Astrocyte (in vitro differentiated cells and primary cell): ENCODE results near the gene SLC1A7. TPM values are rescaled to one million over a fixed set of nuclear protein-coding genes. Genes with fewer than 3 reads are reported as not detected.

Experiments
- DNase-seq: peaks from one replicate; pipeline ENCODE4 v3.0.0-alpha.2; 2010; ENCODE audit warnings: low read depth
- FAIRE-seq: peaks from 2 replicates; lab custom pipeline; 2011; peaks lifted over from hg19 to GRCh38; lab: Jason Lieb, UNC
- H2AFZ ChIP-seq: 2 replicates; pipeline ENCODE4 v1.6.0; 2012; ENCODE audit warnings: low read depth, low read length, inconsistent platforms
- H3K27ac ChIP-seq: 2 replicates; pipeline ENCODE4 v1.5.1; 2011; ENCODE audit warnings: low read depth, low read length, inconsistent platforms
- H3K27me3 ChIP-seq: 2 replicates; pipeline ENCODE4 v1.6.0; 2011; ENCODE audit warnings: low read length, inconsistent platforms; ENCODE audit not compliant: insufficient read depth
- H3K36me3 ChIP-seq: 2 replicates; pipeline ENCODE4 v1.5.1; 2011; ENCODE audit warnings: low read length, inconsistent platforms; ENCODE audit not compliant: insufficient read depth
- H3K4me1 ChIP-seq: 2 replicates; pipeline ENCODE4 v1.5.1; 2011; ENCODE audit warnings: low read length, inconsistent platforms; ENCODE audit not compliant: insufficient read depth
- H3K4me2 ChIP-seq: 2 replicates; pipeline ENCODE4 v1.6.0; 2012; ENCODE audit warnings: low read length, inconsistent platforms
- H3K4me3 ChIP-seq: 2 replicates; pipeline ENCODE4 v1.5.1; 2011; ENCODE audit warnings: low read depth, mild to moderate bottlenecking, low read length, inconsistent platforms; ENCODE audit not compliant: insufficient read depth
- H3K79me2 ChIP-seq: 2 replicates; pipeline ENCODE4 v1.6.0; 2012; ENCODE audit warnings: mild to moderate bottlenecking, low read length, inconsistent platforms; ENCODE audit not compliant: insufficient read depth
- H3K9ac ChIP-seq: 2 replicates; pipeline ENCODE4 v1.6.0; 2012; ENCODE audit warnings: mild to moderate bottlenecking, low read length, inconsistent platforms
- H3K9me3 ChIP-seq: 2 replicates; pipeline ENCODE4 v1.5.1; 2012; ENCODE audit warnings: low read depth, mild to moderate bottlenecking, low read length, inconsistent platforms; ENCODE audit not compliant: insufficient read depth
- H4K20me1 ChIP-seq: 2 replicates; pipeline ENCODE4 v1.6.0; 2012; ENCODE audit warnings: low read length, inconsistent platforms; ENCODE audit not compliant: insufficient read depth
- H3K27ac Mint-ChIP-seq: one replicate; pipeline ENCODE4 v1.8.0; 2021; ENCODE audit warnings: mild to moderate bottlenecking, mixed read lengths; ENCODE audit not compliant: unreplicated experiment
- H3K27me3 Mint-ChIP-seq: one replicate; pipeline ENCODE4 v1.8.0; 2021; ENCODE audit warnings: low read depth, mixed read lengths; ENCODE audit not compliant: unreplicated experiment
- H3K36me3 Mint-ChIP-seq: one replicate; pipeline ENCODE4 v1.8.0; 2021; ENCODE audit warnings: low read depth, mixed read lengths; ENCODE audit not compliant: unreplicated experiment
- H3K4me1 Mint-ChIP-seq: one replicate; pipeline ENCODE4 v1.8.0; 2021; ENCODE audit warnings: low read depth, mixed read lengths; ENCODE audit not compliant: unreplicated experiment
- H3K4me3 Mint-ChIP-seq: one replicate; pipeline ENCODE4 v1.8.0; 2021; ENCODE audit warnings: mild to moderate bottlenecking, moderate library complexity, mixed read lengths; ENCODE audit not compliant: unreplicated experiment
- H3K9me3 Mint-ChIP-seq: one replicate; pipeline ENCODE4 v1.8.0; 2021; ENCODE audit warnings: mild to moderate bottlenecking, mixed read lengths; ENCODE audit not compliant: unreplicated experiment
- EZH2 ChIP-seq: IDR thresholded peaks from 2 replicates; pipeline ENCODE4 v1.6.1; 2012; ENCODE audit warnings: mild to moderate bottlenecking, low read length, inconsistent platforms; ENCODE audit not compliant: insufficient read depth
- total RNA-seq: library from RNA; stranded (reverse); gene quantifications from 2 replicates; pipeline ENCODE4 v1.2.1, GENCODE V29; 2021
- TF ChIP-seq, protein P1 (sequence below): IDR thresholded peaks from 2 replicates; pipeline ENCODE4 v1.5.1; 2011; ENCODE audit warnings: low read depth, mild to moderate bottlenecking, inconsistent platforms, low read length, moderate library complexity; ENCODE audit not compliant: insufficient read depth

Gene SLC1A7
- total RNA-seq, 1 donor from 2014 or later, result not detected

DNA sequence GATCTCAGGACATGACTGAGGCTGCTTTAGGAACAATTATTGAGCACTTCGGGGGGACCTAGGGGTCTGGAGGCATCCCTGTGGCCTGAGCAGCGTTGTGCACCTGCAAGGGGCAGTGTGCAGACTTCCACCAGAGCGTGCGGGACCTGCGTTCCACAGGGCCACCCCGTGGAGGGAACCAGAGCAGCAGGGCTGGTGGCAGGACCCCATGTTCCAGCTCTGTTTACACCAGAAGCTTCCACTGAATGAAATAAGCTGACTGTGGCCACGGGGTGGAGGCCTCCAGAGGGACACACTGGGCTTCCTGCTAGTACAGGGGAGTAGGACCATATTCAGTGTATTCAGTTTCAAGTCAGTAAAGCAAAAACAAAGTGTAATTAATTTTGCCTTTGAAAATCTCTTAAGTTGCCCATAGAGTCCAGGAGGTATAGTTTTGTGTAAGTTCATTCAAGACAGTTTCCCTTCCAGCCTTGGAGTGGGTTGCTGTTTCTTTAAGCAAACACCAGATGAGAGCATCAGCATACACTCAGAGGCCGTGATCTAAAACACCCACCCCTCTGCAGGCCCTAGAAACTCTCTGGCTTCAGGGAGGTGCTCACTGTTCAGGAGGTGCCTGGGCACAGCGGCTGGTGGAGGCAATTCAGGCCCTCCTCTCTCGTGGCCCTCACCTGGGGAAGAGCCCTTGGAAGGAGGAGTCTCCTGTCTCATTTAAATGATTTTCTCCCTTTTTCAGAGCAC, 16.6 kb downstream of the SLC1A7 start:
- no peak overlapping the region for H2AFZ ChIP-seq
- no peaks in the 10 kb centered on the region for H4K20me1 ChIP-seq
- H3K4me1 Mint-ChIP-seq, result peaks cover 32% of the 10 kb centered on the region

DNA sequence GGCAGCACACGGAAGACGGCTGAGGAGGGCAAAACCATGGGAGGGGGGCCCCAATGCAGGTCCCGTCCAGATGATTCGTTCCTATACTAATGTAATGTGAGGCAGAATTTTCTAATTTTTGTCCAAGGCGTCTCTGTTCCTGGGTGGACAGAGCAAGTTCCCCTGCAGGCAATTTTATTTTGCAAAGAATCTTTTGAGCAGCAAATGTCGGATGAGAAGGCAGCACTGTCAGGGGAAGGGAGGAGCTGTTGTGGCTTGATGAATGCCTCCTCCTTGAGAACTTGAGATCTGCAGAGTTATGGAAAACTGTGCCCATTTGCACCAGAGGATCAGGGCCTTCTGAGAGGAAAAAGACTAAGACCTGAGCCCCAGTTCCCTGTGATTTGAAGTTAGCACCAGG, 17.3 kb downstream of the SLC1A7 start:
- Histone ChIP-seq H3K27me3 (no peaks in the 10 kb centered on the region), H3K79me2 (no peaks in the 10 kb centered on the region), H3K4me2 (no peak overlapping the region), H4K20me1 (no peaks in the 10 kb centered on the region), H3K9me3 (no peaks in the 10 kb centered on the region), H3K36me3 (no peaks in the 10 kb centered on the region), H2AFZ (no peak overlapping the region), H3K27ac (no peak overlapping the region), H3K9ac (no peak overlapping the region), H3K4me1 (peaks cover 20% of the 10 kb centered on the region), H3K4me3 (no peak overlapping the region)
- Mint-ChIP-seq H3K4me1 (peaks cover 32% of the 10 kb centered on the region), H3K4me3 (no peak overlapping the region), H3K36me3 (no peaks in the 10 kb centered on the region), H3K27ac (no peak overlapping the region), H3K27me3 (peaks cover 16% of the 10 kb centered on the region), H3K9me3 (peaks cover 2% of the 10 kb centered on the region)
- DNase-seq (no peak), FAIRE-seq (no peak)
- TF ChIP-seq, protein P1, sequence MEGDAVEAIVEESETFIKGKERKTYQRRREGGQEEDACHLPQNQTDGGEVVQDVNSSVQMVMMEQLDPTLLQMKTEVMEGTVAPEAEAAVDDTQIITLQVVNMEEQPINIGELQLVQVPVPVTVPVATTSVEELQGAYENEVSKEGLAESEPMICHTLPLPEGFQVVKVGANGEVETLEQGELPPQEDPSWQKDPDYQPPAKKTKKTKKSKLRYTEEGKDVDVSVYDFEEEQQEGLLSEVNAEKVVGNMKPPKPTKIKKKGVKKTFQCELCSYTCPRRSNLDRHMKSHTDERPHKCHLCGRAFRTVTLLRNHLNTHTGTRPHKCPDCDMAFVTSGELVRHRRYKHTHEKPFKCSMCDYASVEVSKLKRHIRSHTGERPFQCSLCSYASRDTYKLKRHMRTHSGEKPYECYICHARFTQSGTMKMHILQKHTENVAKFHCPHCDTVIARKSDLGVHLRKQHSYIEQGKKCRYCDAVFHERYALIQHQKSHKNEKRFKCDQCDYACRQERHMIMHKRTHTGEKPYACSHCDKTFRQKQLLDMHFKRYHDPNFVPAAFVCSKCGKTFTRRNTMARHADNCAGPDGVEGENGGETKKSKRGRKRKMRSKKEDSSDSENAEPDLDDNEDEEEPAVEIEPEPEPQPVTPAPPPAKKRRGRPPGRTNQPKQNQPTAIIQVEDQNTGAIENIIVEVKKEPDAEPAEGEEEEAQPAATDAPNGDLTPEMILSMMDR, result no peak
- TF ChIP-seq EZH2, result no peak

More for the DNA sequence above, 16.6 kb downstream of the SLC1A7 start:
- Mint-ChIP-seq H3K4me3 (peak overlapping the region; percentile 37), H3K27ac (no peak overlapping the region), H3K9me3 (peaks cover 2% of the 10 kb centered on the region), H3K36me3 (no peaks in the 10 kb centered on the region), H3K27me3 (peaks cover 18% of the 10 kb centered on the region)
- Histone ChIP-seq H3K9me3 (no peaks in the 10 kb centered on the region), H3K36me3 (no peaks in the 10 kb centered on the region), H3K9ac (no peak overlapping the region), H3K27ac (no peak overlapping the region), H3K4me2 (no peak overlapping the region), H3K79me2 (no peaks in the 10 kb centered on the region), H3K4me3 (no peak overlapping the region), H3K27me3 (no peaks in the 10 kb centered on the region), H3K4me1 (peaks cover 20% of the 10 kb centered on the region)
- DNase-seq (no peak), FAIRE-seq (no peak)
- TF ChIP-seq, protein P1, result no peak
- no peak for TF ChIP-seq EZH2

DNA sequence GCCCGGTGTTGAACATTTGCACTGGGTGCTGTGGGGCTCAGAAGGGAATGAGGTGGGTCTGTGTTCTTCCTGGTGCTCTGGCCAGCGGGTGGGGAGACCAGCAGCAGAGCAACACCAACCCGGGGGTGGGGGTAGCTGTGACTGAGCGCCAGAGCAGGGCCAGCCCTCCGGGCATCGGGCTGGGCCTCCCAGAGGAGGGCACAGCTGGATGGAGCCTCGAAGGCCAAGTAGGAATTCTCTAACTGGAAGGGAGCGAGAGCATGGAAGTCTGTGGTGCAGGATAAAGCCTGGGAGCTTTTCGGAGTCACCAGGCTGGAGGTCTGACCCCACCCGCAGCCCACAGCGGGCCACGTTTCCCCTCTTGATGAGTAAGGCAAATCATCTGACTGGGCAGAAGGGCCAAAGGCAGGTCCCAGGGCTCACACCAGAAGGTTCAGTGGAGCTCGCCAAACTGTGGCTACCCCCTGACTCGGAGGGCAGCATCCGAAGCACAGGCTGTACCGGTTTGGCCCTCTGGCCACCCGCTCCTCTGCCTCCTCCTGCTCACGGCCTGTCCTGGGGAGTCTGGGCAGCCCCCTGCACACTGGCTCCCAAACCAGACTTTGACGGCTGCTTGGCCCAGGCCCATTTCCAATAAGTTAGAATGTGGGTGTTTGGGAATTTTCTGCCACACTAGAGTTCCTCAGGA, 18.8 kb downstream of the SLC1A7 start:
- H3K36me3 ChIP-seq, result no peaks in the 10 kb centered on the region
- H3K27me3 ChIP-seq, result no peaks in the 10 kb centered on the region
- H2AFZ ChIP-seq, result peak overlapping the region; percentile 23
- FAIRE-seq, result no peak
- no peaks in the 10 kb centered on the region for H3K79me2 ChIP-seq
- no peaks in the 10 kb centered on the region for H3K9me3 ChIP-seq
- H4K20me1 ChIP-seq, result no peaks in the 10 kb centered on the region
- H3K36me3 Mint-ChIP-seq, result no peaks in the 10 kb centered on the region
- peaks cover 20% of the 10 kb centered on the region for H3K4me1 ChIP-seq
- no peak overlapping the region for H3K4me2 ChIP-seq
- peak overlapping the region; percentile 3 for H3K9ac ChIP-seq
- peaks cover 2% of the 10 kb centered on the region for H3K9me3 Mint-ChIP-seq
- H3K4me1 Mint-ChIP-seq, result peaks cover 32% of the 10 kb centered on the region
- no peak overlapping the region for H3K27ac Mint-ChIP-seq
- peak; percentile 80 for DNase-seq
- TF ChIP-seq, protein P1, result no peak
- no peak for TF ChIP-seq EZH2
- H3K27ac ChIP-seq, result no peak overlapping the region
- H3K4me3 ChIP-seq, result no peak overlapping the region
- H3K4me3 Mint-ChIP-seq, result no peak overlapping the region
- H3K27me3 Mint-ChIP-seq, result peaks cover 10% of the 10 kb centered on the region
